ENCODE data around the gene PRR27.
"Not testable (repeated sequence)": the region's sequence is repeated elsewhere in the genome, so short reads cannot be mapped to it uniquely, and the experiment has no call there.

Gene PRR27

GRCh38 chr4:70203601-70204000 is 49.6 kb downstream of the PRR27 start:
- Histone ChIP-seq H3K27me3 (ENCODE audit: insufficient read depth, poor library complexity, severe bottlenecking) (no peaks in the 10 kb centered on the region), H3K27ac (replicated peaks) (no peak overlapping the region), H3K4me3 (replicated peaks; ENCODE audit: insufficient read depth, low read length) (no peak overlapping the region)
- TF ChIP-seq SPI1 (IDR thresholded peaks at IDR 0.05; ENCODE audit: borderline replicate concordance, low read depth): no peak
- no peak for TF ChIP-seq GABPA (IDR thresholded peaks at IDR 0.05; ENCODE audit: low read depth)
- TF ChIP-seq REST (IDR thresholded peaks at IDR 0.05; ENCODE audit: insufficient replicate concordance, low read depth): no peak
- no peak for TF ChIP-seq CTCF (IDR thresholded peaks at IDR 0.05; ENCODE audit: insufficient read depth, low read length)
- TF ChIP-seq POLR2AphosphoS5 (IDR thresholded peaks at IDR 0.05; ENCODE audit: low read depth): no peak
- no peak for DNase-seq (ENCODE audit: low read depth in 1 of 2, low spot score in 1 of 2)

GRCh38 chr4:70212752-70213151 is 58.7 kb downstream of the PRR27 start:
- H3K27ac ChIP-seq (replicated peaks); H3K27me3 ChIP-seq (ENCODE audit: insufficient read depth, poor library complexity, severe bottlenecking); DNase-seq (ENCODE audit: low read depth in 1 of 2, low spot score in 1 of 2); H3K4me3 ChIP-seq (replicated peaks; ENCODE audit: insufficient read depth, low read length): not testable (repeated sequence)
